A549 (cell line): ENCODE data around the gene CIB4.

Experiments
- CEBPB ChIP-seq, 2 experiments: fragments of >200 bp in 1 of 2; sonication (Bioruptor Twin) in 1 of 2; formaldehyde crosslinking in 1 of 2; IDR thresholded peaks; 2 replicates each; pipeline ENCODE4 v1.6.1; 2012 to 2016
- CTCF ChIP-seq: fragments of >200 bp; sonication (Bioruptor Twin); formaldehyde crosslinking; IDR thresholded peaks from 3 replicates; pipeline ENCODE4 v1.5.1; 2016
- ESRRA ChIP-seq: fragments of 150-350 bp; IDR thresholded peaks from 2 replicates; pipeline ENCODE4 v1.6.1; 2014; ENCODE audit warnings: mild to moderate bottlenecking, low read length, borderline replicate concordance
- KDM1A ChIP-seq: fragments of 200-600 bp; sonication (generic); IDR thresholded peaks from 2 replicates; pipeline ENCODE4 v1.6.1; 2016; ENCODE audit warnings: low read depth, mild to moderate bottlenecking
- REST ChIP-seq: fragments of 200-600 bp; sonication (generic); IDR thresholded peaks from 2 replicates; pipeline ENCODE4 v1.6.1; 2016; ENCODE audit warnings: antibody characterized with exemption, mild to moderate bottlenecking, moderate library complexity
- SMC3 ChIP-seq: fragments of >200 bp; sonication (Bioruptor Twin); formaldehyde crosslinking; IDR thresholded peaks from 3 replicates; pipeline ENCODE4 v1.6.1; 2018; ENCODE audit warnings: inconsistent platforms
- SREBF2 ChIP-seq: fragments of 450-650 bp; IDR thresholded peaks from 2 replicates; pipeline ENCODE4 v1.6.1; 2014; ENCODE audit warnings: mild to moderate bottlenecking, moderate library complexity
- ZNF302 ChIP-seq: fragments of 250-450 bp; sonication (Bioruptor Pico); IDR thresholded peaks from 2 replicates; pipeline ENCODE4 v1.9.0; 2021; ENCODE audit warnings: inconsistent platforms, mild to moderate bottlenecking, moderate library complexity

- TF ChIP-seq CTCF = no peak
- no peak for TF ChIP-seq ZNF302
- no peak for TF ChIP-seq SREBF2
- no peak for TF ChIP-seq KDM1A
- TF ChIP-seq SMC3 = no peak
- no peak for TF ChIP-seq CEBPB (IDR thresholded peaks at IDR 0.05)
- no peak for TF ChIP-seq REST
- no peak for TF ChIP-seq ESRRA
Measured at GRCh38 chr2:26633993-26634595, 7.1 kb downstream of the CIB4 start.
